Hypothalamus (tissue), 51 donors: ENCODE data around the gene IGFN1.

Experiments
- DNase-seq, 51 donors: peaks; one replicate each; lab custom pipeline; 2025; lab: John Stamatoyannopoulos, UW

IGFN1 gene

DNA sequence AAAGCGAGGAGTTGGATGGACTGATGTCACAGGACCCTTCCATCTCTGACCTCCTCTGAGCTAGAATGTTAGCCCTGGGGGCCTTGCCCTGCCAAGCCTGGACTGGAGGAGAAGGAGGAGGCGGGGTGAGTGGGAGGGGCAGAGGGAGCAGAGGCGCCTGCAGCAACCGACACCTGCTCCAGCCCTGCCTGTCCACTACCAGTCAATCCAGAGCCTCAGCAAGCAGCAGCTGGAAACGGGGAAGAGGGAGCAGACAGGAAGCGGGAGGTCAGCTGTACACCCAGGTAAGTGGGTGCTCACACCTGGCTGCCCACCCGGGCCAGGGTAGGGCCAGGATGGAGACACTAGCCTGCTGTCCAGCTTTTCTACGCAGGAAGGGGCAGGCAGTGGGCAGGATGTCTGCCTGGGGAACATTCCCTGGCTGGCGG is at the start of gene IGFN1:
Gene IGFN1, plus strand, starts transcription at position 201 of the 428 bp plus-strand sequence. CDS start 2,470 bp downstream, outside the sequence.
- DNase-seq: no peak

DNA sequence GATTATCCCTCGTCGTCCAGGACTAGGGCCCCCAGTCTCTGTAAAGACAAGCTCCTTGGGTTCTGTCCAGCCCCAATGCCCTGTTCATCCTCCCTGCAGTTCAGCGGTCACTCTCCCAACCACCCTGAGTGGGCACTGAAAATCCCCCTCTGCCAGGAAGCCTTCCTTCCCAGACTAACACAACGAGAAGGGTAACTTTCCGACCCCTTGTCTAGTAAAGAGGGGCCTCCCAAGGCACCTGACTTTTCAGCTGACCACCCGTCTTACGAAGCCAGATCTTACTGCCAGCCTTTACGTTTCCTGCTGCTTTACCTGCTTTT is 49.7 kb upstream of the IGFN1 start:
- DNase-seq: no peak

DNA sequence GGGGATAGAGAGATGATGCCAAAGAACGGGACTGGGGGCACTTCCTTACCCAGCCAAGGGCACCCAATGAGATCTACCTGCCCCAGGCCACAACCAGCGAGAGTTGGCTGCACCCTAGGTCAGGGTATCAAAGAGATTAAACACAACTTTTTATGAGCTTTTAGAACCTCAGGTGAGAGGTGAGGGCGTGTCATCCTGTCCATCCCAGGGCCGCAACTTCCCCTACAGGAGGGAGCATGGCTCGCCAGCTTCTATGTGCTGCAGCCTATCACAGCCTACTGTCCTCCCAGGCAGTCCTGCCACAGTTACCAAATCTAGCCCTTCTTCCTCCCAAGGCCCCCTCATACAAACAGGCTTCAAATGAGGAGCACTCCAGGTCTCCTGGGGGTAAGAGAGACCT is 49.2 kb upstream of the IGFN1 start:
- no peak for DNase-seq

DNA sequence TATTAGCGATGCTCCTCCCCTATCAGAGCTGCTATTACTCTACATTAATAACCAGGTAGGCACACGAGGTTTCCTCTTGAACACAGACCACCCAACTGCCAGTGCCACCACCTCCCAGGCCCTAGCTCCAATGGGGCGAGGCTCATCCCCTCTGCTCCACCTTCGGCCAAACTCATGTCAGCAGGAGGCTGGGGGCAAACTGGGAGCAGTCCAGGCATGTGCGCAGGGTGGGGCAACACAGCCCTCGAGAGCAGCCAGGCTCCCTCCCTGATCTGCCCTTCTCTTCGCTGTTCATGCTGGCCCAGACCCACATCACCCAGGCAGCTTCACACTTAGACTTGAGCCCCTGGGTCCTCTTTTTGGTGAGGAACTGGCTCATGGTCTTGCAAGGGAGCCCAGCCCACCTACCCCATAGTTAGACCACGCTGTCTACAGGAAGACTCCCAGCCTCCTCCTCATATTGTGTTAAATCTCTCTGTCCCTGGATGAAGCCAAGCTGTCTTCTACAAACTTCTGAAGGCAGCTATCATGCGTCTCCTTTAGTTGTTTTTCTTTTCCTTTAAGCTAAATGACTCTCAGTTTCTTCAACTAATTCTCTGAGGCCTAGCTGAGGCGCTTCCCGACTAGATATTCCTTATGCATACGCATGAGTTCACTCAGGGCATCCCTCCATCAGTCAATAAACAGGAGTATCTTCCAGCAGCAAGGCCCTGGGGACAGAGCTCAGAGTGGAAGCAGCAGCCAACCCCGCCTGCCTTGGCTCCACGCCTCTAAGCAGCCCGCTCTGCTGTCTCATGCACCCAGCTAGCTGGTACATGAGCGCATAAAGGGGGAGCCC is 48.4 kb upstream of the IGFN1 start:
- peak in 10 of 51 donors; percentile 6 to 36 (median 20) for DNase-seq

DNA sequence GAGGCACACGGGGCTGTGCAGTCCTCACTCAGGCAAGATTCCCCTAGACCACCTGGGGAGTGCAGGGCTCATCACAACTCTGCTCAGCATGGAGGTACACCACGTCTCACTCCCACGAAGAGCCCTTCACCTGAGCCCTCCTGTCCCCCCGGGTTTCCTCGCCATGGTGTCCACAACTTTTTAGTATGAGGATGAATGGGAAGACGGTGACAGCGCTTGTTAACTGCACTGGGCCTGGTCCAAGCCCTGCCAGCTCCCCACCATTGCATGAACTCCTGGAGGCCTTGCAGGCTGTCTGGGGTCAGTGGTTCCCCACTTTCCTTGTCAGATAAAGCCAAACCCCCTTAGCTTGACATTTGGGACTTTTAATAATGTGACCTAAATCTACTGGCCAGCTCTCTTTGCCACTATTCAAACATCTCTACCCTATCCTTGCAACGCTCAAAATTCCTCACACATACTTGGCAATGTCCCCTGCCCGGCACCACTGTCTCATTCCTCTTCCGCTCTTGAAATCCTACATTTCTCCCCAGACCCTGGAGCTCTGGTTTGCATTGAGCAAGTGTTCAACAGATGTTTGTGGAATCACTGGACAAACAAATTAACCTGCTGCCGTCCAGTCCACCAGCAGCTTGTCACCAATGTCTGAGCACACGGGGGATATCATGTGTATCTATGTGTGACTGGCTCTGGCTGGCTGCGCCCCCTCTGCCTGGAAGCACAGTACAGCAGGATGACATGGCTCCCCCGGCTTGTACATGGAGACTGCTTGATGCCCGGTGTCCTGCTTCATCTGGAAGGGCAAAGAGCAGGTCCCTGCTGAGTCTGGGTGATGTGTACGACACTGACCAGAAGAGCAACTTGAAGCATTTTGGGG is 47.5 kb upstream of the IGFN1 start:
- DNase-seq: no peak

DNA sequence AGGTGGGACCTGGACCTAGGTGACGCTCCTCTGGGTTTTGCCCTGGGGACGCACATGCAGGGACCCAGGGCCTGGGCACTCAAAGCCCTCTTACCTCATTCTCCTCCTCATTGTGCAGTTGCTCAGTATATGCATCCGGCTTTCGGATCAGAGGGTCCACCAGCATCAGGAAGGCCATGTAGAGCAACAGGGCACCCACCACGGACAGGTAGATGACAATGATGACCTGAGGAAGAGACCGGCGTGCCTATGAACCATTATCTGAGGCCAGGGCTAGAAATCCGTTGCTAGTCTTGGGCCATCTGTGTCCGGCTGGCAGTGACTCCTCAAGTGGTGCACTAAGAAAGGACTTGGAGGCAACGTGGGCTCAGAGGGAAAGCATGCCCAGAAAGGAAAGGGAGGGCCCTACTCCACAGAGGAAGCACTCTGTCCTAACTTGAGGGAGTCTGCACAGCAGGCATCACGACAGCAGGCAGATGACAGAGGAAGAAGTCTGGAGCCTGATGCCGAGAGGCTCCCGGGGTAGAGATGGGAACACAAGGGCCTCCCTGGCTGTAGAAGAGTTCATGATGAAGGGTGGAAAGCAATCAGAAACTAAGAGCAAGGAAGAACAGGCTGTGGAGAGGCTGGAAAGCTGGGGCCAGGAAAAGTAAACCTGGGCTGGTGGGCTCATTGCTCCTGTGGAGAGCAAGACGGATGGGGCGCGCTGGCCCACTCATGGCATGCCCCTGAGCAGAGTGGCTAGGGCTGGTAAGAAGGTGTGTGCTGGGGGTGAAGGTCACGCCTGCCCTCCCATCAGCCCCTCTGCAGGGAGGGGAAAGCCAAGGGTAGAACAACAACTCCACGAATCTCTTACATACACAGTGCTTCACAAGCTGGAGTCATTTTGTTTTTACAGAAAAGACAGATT is 46.6 kb upstream of the IGFN1 start:
- DNase-seq: peak in 8 of 51 donors; percentile 8 to 40 (median 19)

DNA sequence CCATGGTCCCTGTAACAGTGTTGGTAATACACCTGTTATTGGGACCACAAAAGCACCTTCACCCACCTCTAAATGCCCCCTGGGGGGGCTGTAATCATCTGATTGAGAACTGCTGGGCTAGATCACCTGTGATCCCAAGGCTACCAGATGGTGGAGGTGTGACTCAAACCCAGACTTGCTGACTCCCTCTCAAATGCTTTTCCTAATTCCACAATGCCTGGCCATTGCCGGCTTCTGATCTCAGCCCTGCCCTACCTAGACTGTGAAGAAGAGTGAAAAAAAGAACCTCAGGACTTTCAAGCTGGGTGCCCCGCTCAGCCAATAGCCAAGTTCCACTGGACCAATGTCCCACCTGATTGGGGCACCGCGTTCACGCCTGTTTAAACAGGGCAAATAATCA is 45.9 kb upstream of the IGFN1 start:
- no peak for DNase-seq

DNA sequence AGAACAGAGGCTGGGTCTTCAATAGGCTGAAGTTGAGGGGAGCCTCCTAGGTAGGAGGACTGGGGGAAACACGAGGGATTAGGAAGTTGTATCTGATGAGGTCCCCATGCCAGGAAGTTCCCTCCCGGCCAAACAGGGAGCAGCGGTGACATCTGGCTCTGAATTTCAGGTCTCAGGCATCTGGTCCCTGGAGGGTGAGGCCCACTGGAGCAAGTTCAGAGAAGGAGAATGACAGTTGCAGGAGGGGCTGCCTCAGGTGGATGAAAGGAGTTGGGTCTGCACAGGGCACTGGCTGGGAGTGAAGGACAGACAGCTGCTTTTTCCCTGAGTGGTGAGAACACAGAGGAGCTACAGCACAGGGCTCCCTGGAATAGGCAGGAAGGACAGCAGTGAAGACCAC is 45.5 kb upstream of the IGFN1 start:
- DNase-seq: no peak

DNA sequence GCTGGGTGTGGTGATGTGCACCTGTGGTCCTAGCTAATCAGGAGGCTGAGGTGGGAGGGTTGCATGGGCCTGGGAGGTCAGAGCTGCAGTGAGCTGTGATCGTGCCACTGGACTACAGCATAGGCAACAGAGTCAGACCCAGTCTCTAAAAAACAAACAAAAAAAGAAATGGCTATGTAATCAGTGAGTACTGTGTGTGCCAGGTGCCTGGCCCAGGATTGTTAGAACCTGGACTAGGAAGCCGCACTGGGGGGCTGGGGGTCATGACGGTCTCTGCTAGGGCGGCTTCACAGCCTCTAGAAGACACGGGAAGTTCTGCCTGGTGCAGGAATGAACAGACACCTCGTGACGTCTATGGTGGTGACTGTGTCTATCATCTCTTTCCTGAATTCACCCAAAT is 44.8 kb upstream of the IGFN1 start:
- DNase-seq: no peak

DNA sequence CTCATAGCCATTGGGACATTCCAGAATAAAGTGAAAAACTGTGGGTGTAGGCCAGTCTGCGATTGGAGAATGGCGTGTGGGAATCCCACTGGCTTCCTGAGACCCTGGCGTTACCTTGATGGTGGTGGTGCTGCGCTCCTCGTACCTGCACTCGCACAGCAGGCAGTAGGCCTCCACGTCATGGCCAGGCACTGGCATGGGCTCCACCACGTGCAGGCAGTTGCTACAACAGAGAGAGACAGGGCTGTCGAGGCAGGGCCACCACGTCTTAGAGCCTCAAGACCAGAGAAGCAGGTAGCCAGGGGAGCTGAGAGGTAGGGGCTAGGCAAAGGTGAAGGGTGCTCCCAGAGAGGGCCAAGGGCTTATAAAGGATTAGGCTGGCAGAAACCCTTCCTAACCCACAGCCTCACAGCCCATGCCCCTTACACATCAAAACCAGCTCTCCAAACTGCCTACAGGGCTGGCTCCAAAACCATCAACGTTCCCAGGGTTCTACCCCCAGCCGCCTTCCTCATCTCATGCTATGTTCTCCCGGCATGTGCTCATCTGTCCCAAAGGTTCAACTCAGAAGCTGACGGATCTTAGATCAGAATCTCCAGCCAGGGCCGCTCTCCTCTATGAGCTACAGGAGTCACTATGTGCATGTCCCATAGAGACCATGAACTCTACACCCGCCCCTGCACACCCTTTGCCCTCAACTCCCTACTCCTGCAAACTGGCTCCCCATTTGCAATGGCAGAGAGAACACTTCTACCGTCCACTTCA is 43.8 kb upstream of the IGFN1 start:
- DNase-seq: no peak

DNA sequence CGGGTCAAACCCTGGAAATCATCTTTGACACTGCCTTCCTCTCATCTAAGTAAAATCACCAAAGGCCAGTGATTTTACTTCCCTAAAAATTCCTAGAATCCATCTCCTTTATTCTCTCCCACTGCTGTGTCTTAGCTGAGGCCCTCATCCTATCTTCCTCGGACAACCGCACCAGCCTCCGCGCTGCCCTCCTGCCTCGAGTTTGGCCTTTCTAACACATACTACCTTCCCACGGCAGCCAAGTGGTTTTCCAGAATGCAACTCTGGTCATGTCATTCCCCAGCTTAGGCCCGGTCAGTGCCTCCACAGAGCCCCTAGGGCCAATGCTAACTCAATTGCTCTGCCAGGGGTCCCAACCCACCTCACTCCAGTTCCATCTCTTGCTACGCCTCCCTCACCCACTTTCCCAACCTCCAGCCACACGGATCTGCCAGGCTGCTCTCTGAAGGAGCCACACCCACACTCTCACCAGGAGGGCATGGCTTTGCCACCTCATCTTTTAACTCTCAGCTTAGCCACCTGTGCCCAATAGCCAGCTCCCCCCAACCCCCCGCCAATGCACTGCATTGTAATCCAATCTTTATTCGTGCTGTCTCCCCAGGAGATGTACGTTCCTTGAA is 43.1 kb upstream of the IGFN1 start:
- DNase-seq: no peak

DNA sequence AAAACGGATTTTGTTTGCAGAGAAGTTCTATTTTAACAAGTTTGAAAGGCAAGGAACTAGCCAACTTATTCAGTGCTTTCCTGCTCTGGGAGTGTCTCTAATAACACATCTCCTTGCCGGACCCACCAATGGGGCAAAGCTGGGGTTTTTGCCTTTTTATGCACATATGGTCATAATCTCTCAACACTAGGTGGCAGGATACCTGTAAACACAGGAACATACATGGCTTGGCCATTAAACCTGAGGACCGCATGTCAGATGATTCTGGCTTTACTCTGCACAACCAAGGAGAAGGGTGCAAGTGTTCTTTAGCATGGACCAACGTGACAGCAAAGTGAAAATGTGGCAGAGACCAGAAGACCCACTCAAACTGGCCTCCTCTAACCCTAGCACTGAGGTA is 41.2 kb upstream of the IGFN1 start:
- DNase-seq: no peak

DNA sequence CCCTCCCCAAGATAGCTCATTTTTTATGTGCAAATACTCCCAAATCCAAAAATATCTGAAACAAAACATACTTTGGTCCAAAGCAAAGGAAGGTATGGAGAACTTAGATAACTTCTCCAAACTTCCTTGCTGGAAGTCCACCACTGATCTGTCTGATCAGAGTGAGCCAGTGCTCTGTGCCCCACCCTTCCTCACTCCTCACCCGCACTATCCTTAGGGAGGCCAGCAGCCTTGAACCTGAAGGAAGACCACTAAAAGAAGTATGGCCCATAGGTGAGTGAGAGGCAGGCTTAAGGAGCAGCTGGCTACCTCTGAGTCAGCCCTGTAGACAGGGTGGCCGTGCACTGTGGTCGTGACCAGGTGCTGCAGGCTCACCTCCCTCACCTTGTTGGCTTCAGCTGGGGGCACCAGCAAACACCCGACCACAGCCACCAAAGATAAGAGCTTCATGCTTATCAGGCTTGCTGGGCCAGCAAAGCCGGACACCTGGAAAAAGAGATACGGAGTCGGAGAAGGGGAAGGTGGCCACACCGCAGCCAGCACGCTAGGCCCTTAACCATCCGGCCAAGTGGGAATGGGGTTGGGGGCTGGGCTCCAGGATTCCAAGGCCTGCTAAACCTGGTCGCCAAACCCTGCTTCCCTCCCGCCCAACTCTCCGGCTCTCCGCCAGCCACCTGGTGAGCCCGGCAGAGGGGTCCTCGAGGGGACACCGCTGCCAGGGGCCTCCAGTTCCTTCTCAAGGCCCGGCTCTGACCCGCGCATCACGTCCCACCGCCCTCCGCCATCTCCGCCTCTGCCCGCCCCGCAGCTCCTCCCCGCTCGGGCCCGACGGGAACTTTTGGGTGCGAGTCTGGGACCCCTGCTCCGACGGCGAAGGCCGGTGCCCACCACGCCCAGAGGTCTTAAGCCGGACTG is 36.9 kb upstream of the IGFN1 start:
- DNase-seq: peak in 9 of 51 donors; percentile 41 to 86 (median 59)

DNA sequence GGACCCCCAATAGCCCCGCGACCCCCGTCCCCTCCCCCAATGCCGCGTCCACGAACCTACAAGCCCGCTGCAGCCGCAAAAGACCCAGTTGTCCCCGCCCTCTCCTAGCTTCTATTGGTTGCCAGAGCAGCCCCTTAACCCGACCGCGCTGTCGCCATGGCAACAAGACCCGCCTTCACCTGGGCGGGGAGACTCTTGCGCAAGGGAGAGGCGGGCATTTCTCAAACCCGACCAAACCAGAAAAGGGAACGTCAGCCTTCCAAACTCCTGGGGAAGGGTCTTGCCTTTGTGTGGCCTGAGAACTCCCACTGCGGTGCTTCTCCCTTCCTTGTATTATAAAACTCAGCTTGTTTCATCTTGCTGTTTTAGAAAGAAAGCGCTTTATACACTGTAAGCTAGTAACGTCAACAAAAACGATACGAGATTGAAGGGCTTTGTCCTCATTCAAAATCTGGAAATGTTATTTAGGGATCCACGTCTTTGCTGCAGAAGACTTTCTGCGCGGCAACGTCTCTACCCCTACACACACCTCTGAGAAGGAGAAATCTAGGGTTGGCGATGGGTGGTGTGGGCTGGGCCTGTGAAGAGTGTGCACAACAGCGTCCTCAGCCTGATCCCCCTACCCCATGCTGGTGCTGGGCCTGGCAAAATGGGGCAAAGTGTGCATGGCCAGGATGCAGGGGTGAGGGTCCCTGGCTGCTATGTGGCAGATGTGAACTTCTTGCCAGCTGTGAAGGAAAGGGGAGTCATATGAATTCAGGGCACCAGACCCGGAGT is 36.0 kb upstream of the IGFN1 start, which contains the start of gene TMEM9:
Gene TMEM9, minus strand, starts transcription at position 86 of the 777 bp plus-strand sequence. CDS start 551 bp downstream, outside the sequence.
- DNase-seq: peak; percentile 61 to 98 (median 92)

DNA sequence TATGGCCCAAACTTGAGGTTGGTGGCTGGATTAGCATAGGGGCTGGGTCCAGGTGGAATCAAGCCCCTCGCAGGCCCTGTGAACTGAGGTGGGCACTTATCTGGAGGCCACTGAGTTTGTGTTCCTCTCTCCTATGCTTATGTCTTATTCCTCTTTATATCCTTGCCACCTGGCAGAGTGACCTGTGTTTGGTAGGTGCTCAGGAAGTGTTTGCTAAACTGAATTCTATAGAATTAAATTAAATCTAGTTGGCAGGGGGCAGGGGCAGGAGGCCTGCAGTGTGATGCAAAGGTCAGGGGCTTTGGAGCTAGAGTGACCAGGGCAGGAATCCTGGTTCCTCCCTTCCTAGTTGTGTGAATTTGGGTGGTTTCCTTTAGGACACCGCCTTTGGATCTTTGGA is 35.3 kb upstream of the IGFN1 start:
- no peak for DNase-seq

DNA sequence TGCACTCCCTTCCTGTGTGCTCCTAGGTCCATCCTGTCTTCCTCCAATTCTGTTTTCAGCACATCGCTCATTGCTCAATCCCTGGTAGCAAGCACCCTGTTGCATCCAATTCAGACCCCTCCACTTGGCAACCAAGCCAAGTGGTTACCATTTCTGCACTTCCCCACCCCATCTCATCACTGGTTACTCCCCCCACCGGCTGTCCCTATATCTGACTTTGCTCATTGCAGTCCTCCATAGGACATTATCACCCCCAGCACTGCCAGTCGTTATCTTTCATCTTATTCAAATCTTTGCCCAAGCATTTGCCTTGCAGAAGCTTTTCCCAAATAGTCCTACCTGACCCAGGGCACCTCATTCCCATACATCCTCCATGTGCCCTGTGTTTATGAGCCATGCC is 34.3 kb upstream of the IGFN1 start:
- no peak for DNase-seq

DNA sequence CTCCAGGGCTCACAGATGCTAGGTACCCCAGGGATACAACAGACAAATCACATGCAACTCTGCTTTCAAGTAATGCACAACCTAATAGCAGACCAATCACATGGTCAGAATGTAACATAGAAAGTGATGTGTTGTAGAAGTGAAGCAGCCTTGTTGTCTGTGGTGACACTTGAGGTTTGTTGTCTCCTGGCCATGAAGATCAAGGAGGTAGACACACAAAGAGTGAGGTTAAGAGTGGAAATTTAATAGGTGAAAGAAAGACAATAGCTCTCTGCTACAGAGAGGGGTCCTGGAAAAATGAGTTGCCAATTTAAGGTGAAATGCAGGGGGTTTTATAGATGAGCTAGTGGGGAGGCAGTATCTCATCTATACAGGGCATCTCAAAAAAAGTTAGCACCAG is 33.8 kb upstream of the IGFN1 start:
- DNase-seq: no peak

DNA sequence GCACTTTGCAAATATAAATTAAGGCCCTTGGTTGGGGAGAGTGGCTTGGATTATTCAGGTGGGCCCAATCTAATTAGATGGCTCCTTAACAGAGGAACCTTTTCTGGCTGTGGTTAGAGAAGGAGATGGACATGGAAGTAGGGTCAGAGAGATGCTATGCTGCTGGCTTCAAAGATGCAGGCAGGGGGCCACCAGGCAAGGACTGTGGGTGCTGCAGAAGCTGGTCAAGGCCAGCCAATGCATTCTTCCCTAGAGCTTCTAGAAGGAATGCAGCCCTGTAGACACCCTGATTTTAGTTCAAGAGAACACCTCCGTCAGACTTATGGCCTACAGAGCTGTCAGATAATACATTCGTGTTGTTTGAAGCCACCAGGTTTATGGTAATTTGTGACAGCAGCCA is 32.7 kb upstream of the IGFN1 start:
- no peak for DNase-seq
